HEK293 (cell line): Measurements from ENCODE around the gene IMPDH1.

ENCODE experiments used
- BCL11A ChIP-seq: fragments of 450-650 bp; formaldehyde crosslinking; IDR thresholded peaks from 2 replicates; pipeline ENCODE4 v1.5.1; 2016; ENCODE audit warnings: low read depth, missing biosample characterization, missing genetic modification characterization
- GFI1B ChIP-seq: fragments of 450-650 bp; formaldehyde crosslinking; IDR thresholded peaks from 2 replicates; pipeline ENCODE4 v1.5.1; 2016; ENCODE audit warnings: missing biosample characterization, missing genetic modification characterization
- GLIS1 ChIP-seq: fragments of 450-650 bp; formaldehyde crosslinking; IDR thresholded peaks from 2 replicates; pipeline ENCODE4 v1.5.1; 2016; ENCODE audit warnings: missing biosample characterization, missing genetic modification characterization
- KLF1 ChIP-seq: fragments of 450-650 bp; formaldehyde crosslinking; IDR thresholded peaks from 2 replicates; pipeline ENCODE4 v1.5.1; 2016; ENCODE audit warnings: missing biosample characterization, missing genetic modification characterization
- SCRT2 ChIP-seq: fragments of 450-650 bp; formaldehyde crosslinking; IDR thresholded peaks from 2 replicates; pipeline ENCODE4 v1.5.1; 2016; ENCODE audit warnings: missing biosample characterization, missing genetic modification characterization
- SP2 ChIP-seq: fragments of 450-650 bp; formaldehyde crosslinking; IDR thresholded peaks from 2 replicates; pipeline ENCODE4 v1.5.1; 2016; ENCODE audit warnings: missing biosample characterization, missing genetic modification characterization
- TRIM28 ChIP-seq: IDR thresholded peaks from 2 replicates; pipeline ENCODE4 v1.6.1; 2011; ENCODE audit warnings: low read length, control low read depth, borderline replicate concordance
- YY2 ChIP-seq: fragments of 450-650 bp; formaldehyde crosslinking; IDR thresholded peaks from 2 replicates; pipeline ENCODE4 v1.5.1; 2016; ENCODE audit warnings: missing biosample characterization, missing genetic modification characterization
- ZBTB48 ChIP-seq: fragments of 450-650 bp; formaldehyde crosslinking; IDR thresholded peaks from 2 replicates; pipeline ENCODE4 v1.5.1; 2016; ENCODE audit warnings: missing biosample characterization, missing genetic modification characterization
- ZBTB8A ChIP-seq: fragments of 450-650 bp; formaldehyde crosslinking; IDR thresholded peaks from 2 replicates; pipeline ENCODE4 v1.5.1; 2016; ENCODE audit warnings: missing biosample characterization, missing genetic modification characterization
- ZFP3 ChIP-seq: fragments of 450-650 bp; formaldehyde crosslinking; IDR thresholded peaks from 2 replicates; pipeline ENCODE4 v1.5.1; 2016; ENCODE audit warnings: low read depth, missing biosample characterization, missing genetic modification characterization
- ZFP69B ChIP-seq: fragments of 450-650 bp; formaldehyde crosslinking; IDR thresholded peaks from 2 replicates; pipeline ENCODE4 v1.5.1; 2016; ENCODE audit warnings: missing biosample characterization, missing genetic modification characterization
- ZIC2 ChIP-seq: fragments of 450-650 bp; formaldehyde crosslinking; IDR thresholded peaks from 2 replicates; pipeline ENCODE4 v1.5.1; 2016; ENCODE audit warnings: missing biosample characterization, missing genetic modification characterization
- ZNF138 ChIP-seq: fragments of 450-650 bp; formaldehyde crosslinking; IDR thresholded peaks from 2 replicates; pipeline ENCODE4 v1.5.1; 2016; ENCODE audit warnings: missing biosample characterization, missing genetic modification characterization, borderline replicate concordance
- ZNF19 ChIP-seq: fragments of 450-650 bp; formaldehyde crosslinking; IDR thresholded peaks from 2 replicates; pipeline ENCODE4; 2016; ENCODE audit warnings: missing biosample characterization, missing genetic modification characterization, low read depth
- ZNF2 ChIP-seq: fragments of 450-650 bp; formaldehyde crosslinking; IDR thresholded peaks from 2 replicates; pipeline ENCODE4 v1.5.1; 2016; ENCODE audit warnings: missing biosample characterization, missing genetic modification characterization
- ZNF24 ChIP-seq: fragments of 450-650 bp; formaldehyde crosslinking; IDR thresholded peaks from 2 replicates; pipeline ENCODE4 v1.5.1; 2016; ENCODE audit warnings: missing biosample characterization, missing genetic modification characterization
- ZNF335 ChIP-seq: fragments of 450-650 bp; formaldehyde crosslinking; conservative IDR thresholded peaks from 2 replicates; pipeline ENCODE4 v1.5.1; 2016; ENCODE audit warnings: missing biosample characterization, missing genetic modification characterization
- ZNF555 ChIP-seq: fragments of 450-650 bp; formaldehyde crosslinking; conservative IDR thresholded peaks from 2 replicates; pipeline ENCODE4 v1.5.1; 2017; ENCODE audit warnings: missing biosample characterization, mild to moderate bottlenecking, missing genetic modification characterization, inconsistent platforms
- ZNF600 ChIP-seq: fragments of 450-650 bp; formaldehyde crosslinking; IDR thresholded peaks from 2 replicates; pipeline ENCODE4 v1.5.1; 2016; ENCODE audit warnings: missing biosample characterization, missing genetic modification characterization
- ZNF658 ChIP-seq: fragments of 450-650 bp; formaldehyde crosslinking; IDR thresholded peaks from 2 replicates; pipeline ENCODE4; 2016; ENCODE audit warnings: missing biosample characterization, missing genetic modification characterization
- ZSCAN23 ChIP-seq: fragments of 450-650 bp; formaldehyde crosslinking; IDR thresholded peaks from 2 replicates; pipeline ENCODE4 v1.5.1; 2016; ENCODE audit warnings: missing biosample characterization, missing genetic modification characterization
- TF ChIP-seq, protein P1 (sequence below): fragments of 450-650 bp; formaldehyde crosslinking; IDR thresholded peaks from 2 replicates; pipeline ENCODE4 v1.5.1; 2016; ENCODE audit warnings: missing biosample characterization, missing genetic modification characterization, borderline replicate concordance
- TF ChIP-seq, protein P2 (sequence below): fragments of 450-650 bp; formaldehyde crosslinking; IDR thresholded peaks from 2 replicates; pipeline ENCODE4 v1.5.1; 2016; ENCODE audit warnings: missing biosample characterization, missing genetic modification characterization
- TF ChIP-seq, protein P3 (sequence below): fragments of 450-650 bp; formaldehyde crosslinking; IDR thresholded peaks from 2 replicates; pipeline ENCODE4 v1.5.1; 2016; ENCODE audit warnings: missing biosample characterization, missing genetic modification characterization
- TF ChIP-seq, protein P4 (sequence below): fragments of 450-650 bp; formaldehyde crosslinking; IDR thresholded peaks from 2 replicates; pipeline ENCODE4 v1.5.1; 2016; ENCODE audit warnings: missing biosample characterization, missing genetic modification characterization
- TF ChIP-seq, protein P5 (sequence below): fragments of 450-650 bp; formaldehyde crosslinking; IDR thresholded peaks from 2 replicates; pipeline ENCODE4 v1.5.1; 2016; ENCODE audit warnings: missing biosample characterization, missing genetic modification characterization
- TF ChIP-seq, protein P6 (sequence below): fragments of 450-650 bp; formaldehyde crosslinking; IDR thresholded peaks from 2 replicates; pipeline ENCODE4 v1.5.1; 2016; ENCODE audit warnings: missing biosample characterization, missing genetic modification characterization

Gene IMPDH1

DNA sequence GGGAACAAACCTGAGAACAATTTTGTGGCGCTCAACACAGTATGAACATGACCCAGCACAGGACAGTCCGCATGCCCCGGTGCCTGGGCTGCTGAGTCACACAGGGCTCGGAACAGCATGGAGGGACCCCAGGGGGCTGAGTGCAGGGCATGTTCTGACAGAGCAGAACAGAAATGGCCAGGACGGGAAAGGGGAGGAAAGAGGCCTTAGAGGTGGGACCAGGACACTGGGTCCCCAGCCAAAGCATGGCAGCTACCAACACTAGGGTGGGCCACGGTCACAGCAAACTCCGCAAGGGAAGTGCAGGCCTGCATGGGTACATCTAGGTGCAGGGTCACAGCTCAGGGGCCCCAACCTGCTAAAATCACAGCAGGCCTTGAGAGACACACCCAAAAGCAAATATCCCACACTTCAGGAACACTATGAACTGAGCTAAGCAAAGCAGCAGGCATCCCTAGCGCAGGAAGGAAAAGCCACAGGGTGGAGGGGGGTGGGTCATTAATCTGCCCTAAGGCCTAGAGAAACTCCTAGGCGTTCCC lies 5.6 kb downstream of the IMPDH1 start (continued):
- TF ChIP-seq, protein P1, sequence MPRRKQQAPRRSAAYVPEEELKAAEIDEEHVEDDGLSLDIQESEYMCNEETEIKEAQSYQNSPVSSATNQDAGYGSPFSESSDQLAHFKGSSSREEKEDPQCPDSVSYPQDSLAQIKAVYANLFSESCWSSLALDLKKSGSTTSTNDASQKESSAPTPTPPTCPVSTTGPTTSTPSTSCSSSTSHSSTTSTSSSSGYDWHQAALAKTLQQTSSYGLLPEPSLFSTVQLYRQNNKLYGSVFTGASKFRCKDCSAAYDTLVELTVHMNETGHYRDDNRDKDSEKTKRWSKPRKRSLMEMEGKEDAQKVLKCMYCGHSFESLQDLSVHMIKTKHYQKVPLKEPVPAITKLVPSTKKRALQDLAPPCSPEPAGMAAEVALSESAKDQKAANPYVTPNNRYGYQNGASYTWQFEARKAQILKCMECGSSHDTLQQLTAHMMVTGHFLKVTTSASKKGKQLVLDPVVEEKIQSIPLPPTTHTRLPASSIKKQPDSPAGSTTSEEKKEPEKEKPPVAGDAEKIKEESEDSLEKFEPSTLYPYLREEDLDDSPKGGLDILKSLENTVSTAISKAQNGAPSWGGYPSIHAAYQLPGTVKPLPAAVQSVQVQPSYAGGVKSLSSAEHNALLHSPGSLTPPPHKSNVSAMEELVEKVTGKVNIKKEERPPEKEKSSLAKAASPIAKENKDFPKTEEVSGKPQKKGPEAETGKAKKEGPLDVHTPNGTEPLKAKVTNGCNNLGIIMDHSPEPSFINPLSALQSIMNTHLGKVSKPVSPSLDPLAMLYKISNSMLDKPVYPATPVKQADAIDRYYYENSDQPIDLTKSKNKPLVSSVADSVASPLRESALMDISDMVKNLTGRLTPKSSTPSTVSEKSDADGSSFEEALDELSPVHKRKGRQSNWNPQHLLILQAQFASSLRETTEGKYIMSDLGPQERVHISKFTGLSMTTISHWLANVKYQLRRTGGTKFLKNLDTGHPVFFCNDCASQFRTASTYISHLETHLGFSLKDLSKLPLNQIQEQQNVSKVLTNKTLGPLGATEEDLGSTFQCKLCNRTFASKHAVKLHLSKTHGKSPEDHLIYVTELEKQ (tag by site-specific recombination) = no peak
- TF ChIP-seq ZIC2 (tag by site-specific recombination) = peak; percentile 100
- TF ChIP-seq KLF1 = peak; percentile 95
- 0 out of 2 replicates have a peak, but pooled peaks have one; percentile 21 for TF ChIP-seq ZNF2 (tag by site-specific recombination)
- TF ChIP-seq, protein P2, sequence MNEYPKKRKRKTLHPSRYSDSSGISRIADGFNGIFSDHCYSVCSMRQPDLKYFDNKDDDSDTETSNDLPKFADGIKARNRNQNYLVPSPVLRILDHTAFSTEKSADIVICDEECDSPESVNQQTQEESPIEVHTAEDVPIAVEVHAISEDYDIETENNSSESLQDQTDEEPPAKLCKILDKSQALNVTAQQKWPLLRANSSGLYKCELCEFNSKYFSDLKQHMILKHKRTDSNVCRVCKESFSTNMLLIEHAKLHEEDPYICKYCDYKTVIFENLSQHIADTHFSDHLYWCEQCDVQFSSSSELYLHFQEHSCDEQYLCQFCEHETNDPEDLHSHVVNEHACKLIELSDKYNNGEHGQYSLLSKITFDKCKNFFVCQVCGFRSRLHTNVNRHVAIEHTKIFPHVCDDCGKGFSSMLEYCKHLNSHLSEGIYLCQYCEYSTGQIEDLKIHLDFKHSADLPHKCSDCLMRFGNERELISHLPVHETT (tag by site-specific recombination) = no peak
- TF ChIP-seq ZBTB48 (tag by site-specific recombination) = peak; percentile 63; the same call in 1 of the 2 replicates
- no peak for TF ChIP-seq SCRT2 (tag by site-specific recombination)
- TF ChIP-seq, protein P3, sequence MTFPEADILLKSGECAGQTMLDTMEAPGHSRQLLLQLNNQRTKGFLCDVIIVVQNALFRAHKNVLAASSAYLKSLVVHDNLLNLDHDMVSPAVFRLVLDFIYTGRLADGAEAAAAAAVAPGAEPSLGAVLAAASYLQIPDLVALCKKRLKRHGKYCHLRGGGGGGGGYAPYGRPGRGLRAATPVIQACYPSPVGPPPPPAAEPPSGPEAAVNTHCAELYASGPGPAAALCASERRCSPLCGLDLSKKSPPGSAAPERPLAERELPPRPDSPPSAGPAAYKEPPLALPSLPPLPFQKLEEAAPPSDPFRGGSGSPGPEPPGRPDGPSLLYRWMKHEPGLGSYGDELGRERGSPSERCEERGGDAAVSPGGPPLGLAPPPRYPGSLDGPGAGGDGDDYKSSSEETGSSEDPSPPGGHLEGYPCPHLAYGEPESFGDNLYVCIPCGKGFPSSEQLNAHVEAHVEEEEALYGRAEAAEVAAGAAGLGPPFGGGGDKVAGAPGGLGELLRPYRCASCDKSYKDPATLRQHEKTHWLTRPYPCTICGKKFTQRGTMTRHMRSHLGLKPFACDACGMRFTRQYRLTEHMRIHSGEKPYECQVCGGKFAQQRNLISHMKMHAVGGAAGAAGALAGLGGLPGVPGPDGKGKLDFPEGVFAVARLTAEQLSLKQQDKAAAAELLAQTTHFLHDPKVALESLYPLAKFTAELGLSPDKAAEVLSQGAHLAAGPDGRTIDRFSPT (tag by site-specific recombination) = 0 out of 2 replicates have a peak, but pooled peaks have one; percentile 20
- no peak for TF ChIP-seq TRIM28
- no peak for TF ChIP-seq YY2
- no peak for TF ChIP-seq ZNF19 (tag by site-specific recombination)
- no peak for TF ChIP-seq ZSCAN23
- TF ChIP-seq SP2 (tag by site-specific recombination) = peak; percentile 32; the same call in 1 of the 2 replicates
- TF ChIP-seq ZFP3 (tag by site-specific recombination) = no peak
- TF ChIP-seq, protein P4, sequence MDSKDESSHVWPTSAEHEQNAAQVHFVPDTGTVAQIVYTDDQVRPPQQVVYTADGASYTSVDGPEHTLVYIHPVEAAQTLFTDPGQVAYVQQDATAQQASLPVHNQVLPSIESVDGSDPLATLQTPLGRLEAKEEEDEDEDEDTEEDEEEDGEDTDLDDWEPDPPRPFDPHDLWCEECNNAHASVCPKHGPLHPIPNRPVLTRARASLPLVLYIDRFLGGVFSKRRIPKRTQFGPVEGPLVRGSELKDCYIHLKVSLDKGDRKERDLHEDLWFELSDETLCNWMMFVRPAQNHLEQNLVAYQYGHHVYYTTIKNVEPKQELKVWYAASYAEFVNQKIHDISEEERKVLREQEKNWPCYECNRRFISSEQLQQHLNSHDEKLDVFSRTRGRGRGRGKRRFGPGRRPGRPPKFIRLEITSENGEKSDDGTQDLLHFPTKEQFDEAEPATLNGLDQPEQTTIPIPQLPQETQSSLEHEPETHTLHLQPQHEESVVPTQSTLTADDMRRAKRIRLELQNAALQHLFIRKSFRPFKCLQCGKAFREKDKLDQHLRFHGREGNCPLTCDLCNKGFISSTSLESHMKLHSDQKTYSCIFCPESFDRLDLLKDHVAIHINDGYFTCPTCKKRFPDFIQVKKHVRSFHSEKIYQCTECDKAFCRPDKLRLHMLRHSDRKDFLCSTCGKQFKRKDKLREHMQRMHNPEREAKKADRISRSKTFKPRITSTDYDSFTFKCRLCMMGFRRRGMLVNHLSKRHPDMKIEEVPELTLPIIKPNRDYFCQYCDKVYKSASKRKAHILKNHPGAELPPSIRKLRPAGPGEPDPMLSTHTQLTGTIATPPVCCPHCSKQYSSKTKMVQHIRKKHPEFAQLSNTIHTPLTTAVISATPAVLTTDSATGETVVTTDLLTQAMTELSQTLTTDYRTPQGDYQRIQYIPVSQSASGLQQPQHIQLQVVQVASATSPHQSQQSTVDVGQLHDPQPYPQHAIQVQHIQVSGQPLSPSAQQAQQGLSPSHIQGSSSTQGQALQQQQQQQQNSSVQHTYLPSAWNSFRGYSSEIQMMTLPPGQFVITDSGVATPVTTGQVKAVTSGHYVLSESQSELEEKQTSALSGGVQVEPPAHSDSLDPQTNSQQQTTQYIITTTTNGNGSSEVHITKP (tag by site-specific recombination) = peak; percentile 54; the same call in 1 of the 2 replicates
- peak; percentile 73 for TF ChIP-seq ZBTB8A (tag by site-specific recombination)
- TF ChIP-seq, protein P5, sequence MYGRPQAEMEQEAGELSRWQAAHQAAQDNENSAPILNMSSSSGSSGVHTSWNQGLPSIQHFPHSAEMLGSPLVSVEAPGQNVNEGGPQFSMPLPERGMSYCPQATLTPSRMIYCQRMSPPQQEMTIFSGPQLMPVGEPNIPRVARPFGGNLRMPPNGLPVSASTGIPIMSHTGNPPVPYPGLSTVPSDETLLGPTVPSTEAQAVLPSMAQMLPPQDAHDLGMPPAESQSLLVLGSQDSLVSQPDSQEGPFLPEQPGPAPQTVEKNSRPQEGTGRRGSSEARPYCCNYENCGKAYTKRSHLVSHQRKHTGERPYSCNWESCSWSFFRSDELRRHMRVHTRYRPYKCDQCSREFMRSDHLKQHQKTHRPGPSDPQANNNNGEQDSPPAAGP = 0 out of 2 replicates have a peak, but pooled peaks have one; percentile 57
- TF ChIP-seq ZNF24 (tag by site-specific recombination) = no peak
- 0 out of 2 replicates have a peak, but pooled peaks have one; percentile 16 for TF ChIP-seq GFI1B
- peak; percentile 98 for TF ChIP-seq ZNF600 (tag by site-specific recombination)
- TF ChIP-seq GLIS1 (tag by site-specific recombination) = peak; percentile 63
- 0 out of 2 replicates have a peak, but pooled peaks have one; percentile 26 for TF ChIP-seq ZFP69B (tag by site-specific recombination)
- no peak for TF ChIP-seq ZNF658 (tag by site-specific recombination)
- no peak for TF ChIP-seq ZNF335 (tag by site-specific recombination)
- no peak for TF ChIP-seq ZNF138 (tag by site-specific recombination)
- TF ChIP-seq, protein P6, sequence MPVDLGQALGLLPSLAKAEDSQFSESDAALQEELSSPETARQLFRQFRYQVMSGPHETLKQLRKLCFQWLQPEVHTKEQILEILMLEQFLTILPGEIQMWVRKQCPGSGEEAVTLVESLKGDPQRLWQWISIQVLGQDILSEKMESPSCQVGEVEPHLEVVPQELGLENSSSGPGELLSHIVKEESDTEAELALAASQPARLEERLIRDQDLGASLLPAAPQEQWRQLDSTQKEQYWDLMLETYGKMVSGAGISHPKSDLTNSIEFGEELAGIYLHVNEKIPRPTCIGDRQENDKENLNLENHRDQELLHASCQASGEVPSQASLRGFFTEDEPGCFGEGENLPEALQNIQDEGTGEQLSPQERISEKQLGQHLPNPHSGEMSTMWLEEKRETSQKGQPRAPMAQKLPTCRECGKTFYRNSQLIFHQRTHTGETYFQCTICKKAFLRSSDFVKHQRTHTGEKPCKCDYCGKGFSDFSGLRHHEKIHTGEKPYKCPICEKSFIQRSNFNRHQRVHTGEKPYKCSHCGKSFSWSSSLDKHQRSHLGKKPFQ (tag by site-specific recombination) = no peak
- TF ChIP-seq ZNF555 (tag by site-specific recombination) = no peak
- TF ChIP-seq BCL11A (tag by site-specific recombination) = no peak
